ENCODE data around the gene HES2.
A peak's percentile ranks its signal among the peaks of the same experiment; 100 is the strongest.

DNA sequence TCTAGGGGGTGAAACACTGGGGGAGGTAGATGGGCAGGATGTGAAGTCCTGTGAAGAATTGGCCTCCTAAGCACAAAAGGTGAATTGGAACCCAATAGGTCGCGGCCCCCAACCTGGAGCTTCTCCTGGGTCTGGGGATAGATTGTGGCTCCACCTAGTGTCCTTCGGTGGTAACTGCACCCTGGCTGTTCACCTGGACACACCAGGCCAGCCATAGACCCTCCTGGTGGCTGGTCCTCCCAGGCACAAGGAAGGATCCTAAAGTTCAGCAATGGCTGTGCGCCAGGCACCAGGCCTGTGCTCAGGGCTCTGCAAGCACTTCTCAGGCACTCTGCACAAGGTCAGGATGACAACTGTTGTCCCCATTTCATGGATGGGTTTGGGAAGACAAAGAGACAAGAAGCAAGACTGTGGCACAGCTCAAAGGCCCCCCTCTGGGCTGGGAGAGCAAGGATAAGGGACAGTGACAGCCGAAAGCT, 18.4 kb upstream of the HES2 start:
- TF ChIP-seq CTCF (IDR thresholded peaks at IDR 0.05) = peak; percentile 88 to 92 (median 90)
- TF ChIP-seq POLR2AphosphoS5 (IDR thresholded peaks at IDR 0.05) = no peak
- no peak for TF ChIP-seq POLR2A (IDR thresholded peaks at IDR 0.05)

All from prostate gland (tissue), 2 donors.